DOHH2 (cell line): ENCODE results near the gene PRKCD.

Source experiments
- H3F3A ChIP-seq: fragments of 200-600 bp; sonication (generic), shearing (Covaris generic); 2 replicates; pipeline ENCODE4 v1.6.0; 2016; ENCODE audit warnings: antibody characterized with exemption, mild to moderate bottlenecking; ENCODE audit not compliant: control insufficient read depth, insufficient read depth
- H3K27ac ChIP-seq: fragments of 200-600 bp; sonication (generic); 2 replicates; pipeline ENCODE4 v1.5.1; 2014; ENCODE audit warnings: low read depth, mild to moderate bottlenecking, low read length, moderate library complexity
- H3K27me3 ChIP-seq: fragments of 200-600 bp; sonication (generic); 2 replicates; pipeline ENCODE4 v1.6.1; 2014; ENCODE audit warnings: mild to moderate bottlenecking, low read length, mixed read lengths; ENCODE audit not compliant: control insufficient read depth
- H3K36me3 ChIP-seq: fragments of 200-600 bp; sonication (generic); 2 replicates; pipeline ENCODE4 v1.6.1; 2014; ENCODE audit warnings: mild to moderate bottlenecking, low read length, moderate library complexity, mixed read lengths; ENCODE audit not compliant: control insufficient read depth
- H3K4me1 ChIP-seq: fragments of 200-600 bp; sonication (generic); 2 replicates; pipeline ENCODE4 v1.6.1; 2014; ENCODE audit warnings: mild to moderate bottlenecking, low read length, mixed read lengths; ENCODE audit not compliant: control insufficient read depth
- H3K4me2 ChIP-seq: fragments of 200-600 bp; sonication (generic); 2 replicates; pipeline ENCODE4 v1.6.0; 2014; ENCODE audit warnings: mild to moderate bottlenecking, low read length, moderate library complexity
- H3K4me3 ChIP-seq: fragments of 200-600 bp; sonication (generic); 2 replicates; pipeline ENCODE4 v1.5.1; 2014; ENCODE audit warnings: mild to moderate bottlenecking, low read length, mixed read lengths
- H3K79me2 ChIP-seq: fragments of 200-600 bp; sonication (generic); 2 replicates; pipeline ENCODE4 v1.6.1; 2014; ENCODE audit warnings: mild to moderate bottlenecking, low read length, mixed read lengths; ENCODE audit not compliant: control insufficient read depth
- H3K9me2 ChIP-seq: fragments of 200-600 bp; sonication (generic); replicated peaks from 2 replicates; pipeline ENCODE4 v1.6.1; 2014; ENCODE audit warnings: mild to moderate bottlenecking, low read length, mixed read lengths; ENCODE audit not compliant: control insufficient read depth
- H3K9me3 ChIP-seq: fragments of 200-600 bp; sonication (generic); 2 replicates; pipeline ENCODE4 v1.6.1; 2014; ENCODE audit warnings: antibody characterized with exemption, low read length, mixed read lengths; ENCODE audit not compliant: control insufficient read depth, insufficient read depth
- H4K20me1 ChIP-seq: fragments of 200-600 bp; sonication (generic); 2 replicates; pipeline ENCODE4 v1.6.0; 2014; ENCODE audit warnings: low read depth, mild to moderate bottlenecking, antibody characterized with exemption, low read length, moderate library complexity; ENCODE audit not compliant: control insufficient read depth, insufficient read depth
- EZH2phosphoT487 ChIP-seq: fragments of 200-600 bp; sonication (generic); IDR thresholded peaks from 2 replicates; pipeline ENCODE4 v1.6.1; 2017; ENCODE audit warnings: borderline replicate concordance, mild to moderate bottlenecking, antibody characterized with exemption, low read length, moderate library complexity, mixed read lengths
- TF ChIP-seq, protein P1 (sequence below): fragments of 200-600 bp; sonication (generic); IDR thresholded peaks from one replicate; pipeline ENCODE4 v1.5.1; 2014; ENCODE audit warnings: antibody characterized with exemption, mild to moderate bottlenecking, low read depth, low read length; ENCODE audit not compliant: poor library complexity, severe bottlenecking

The PRKCD gene

DNA sequence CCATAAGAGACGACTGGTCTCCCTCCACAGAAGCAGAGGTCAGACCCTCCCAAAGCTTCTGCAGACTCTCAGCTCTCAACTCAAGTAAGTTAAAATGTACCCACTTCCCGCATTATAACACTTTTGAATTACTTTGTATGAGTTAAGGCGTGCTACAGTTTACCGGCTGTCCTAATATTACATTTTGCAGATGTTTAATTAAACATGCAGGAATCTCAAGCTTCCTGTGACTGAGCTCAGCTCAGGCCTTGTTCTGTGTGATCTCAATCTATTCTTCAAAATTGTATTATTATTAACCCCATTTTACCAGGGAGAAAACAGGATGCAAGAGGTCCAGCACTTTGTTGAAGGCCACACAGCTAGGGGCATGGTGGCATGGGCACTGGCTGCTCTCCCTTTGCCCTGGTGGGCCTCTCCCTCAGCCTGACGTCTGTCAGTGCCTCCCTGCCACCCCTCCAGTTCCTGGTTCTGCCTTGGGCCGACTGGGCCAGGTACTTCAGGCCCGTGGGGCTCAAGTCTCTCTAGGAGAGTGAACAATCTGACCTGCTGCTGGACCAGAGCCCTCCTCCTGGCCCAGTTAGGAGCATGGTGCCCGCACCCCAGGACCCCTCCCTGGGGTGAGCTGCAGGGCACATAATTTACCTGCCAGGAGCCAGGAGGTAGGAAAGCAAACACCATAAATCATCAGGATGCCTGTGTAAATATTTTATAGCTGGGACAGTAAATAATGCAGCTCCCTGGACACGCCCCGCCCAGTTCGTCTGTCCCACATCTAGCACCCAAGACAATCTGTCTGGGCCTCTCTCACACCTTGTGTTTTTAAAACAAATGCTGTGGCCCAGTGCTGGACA, 15.9 kb upstream of the PRKCD start:
- no peaks in the 10 kb centered on the region for H3F3A ChIP-seq
- TF ChIP-seq, protein P1, sequence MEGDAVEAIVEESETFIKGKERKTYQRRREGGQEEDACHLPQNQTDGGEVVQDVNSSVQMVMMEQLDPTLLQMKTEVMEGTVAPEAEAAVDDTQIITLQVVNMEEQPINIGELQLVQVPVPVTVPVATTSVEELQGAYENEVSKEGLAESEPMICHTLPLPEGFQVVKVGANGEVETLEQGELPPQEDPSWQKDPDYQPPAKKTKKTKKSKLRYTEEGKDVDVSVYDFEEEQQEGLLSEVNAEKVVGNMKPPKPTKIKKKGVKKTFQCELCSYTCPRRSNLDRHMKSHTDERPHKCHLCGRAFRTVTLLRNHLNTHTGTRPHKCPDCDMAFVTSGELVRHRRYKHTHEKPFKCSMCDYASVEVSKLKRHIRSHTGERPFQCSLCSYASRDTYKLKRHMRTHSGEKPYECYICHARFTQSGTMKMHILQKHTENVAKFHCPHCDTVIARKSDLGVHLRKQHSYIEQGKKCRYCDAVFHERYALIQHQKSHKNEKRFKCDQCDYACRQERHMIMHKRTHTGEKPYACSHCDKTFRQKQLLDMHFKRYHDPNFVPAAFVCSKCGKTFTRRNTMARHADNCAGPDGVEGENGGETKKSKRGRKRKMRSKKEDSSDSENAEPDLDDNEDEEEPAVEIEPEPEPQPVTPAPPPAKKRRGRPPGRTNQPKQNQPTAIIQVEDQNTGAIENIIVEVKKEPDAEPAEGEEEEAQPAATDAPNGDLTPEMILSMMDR = no peak
- no peak for TF ChIP-seq EZH2phosphoT487
- H3K9me2 ChIP-seq = no peaks in the 10 kb centered on the region
- no peaks in the 10 kb centered on the region for H3K9me3 ChIP-seq
- no peaks in the 10 kb centered on the region for H3K36me3 ChIP-seq
- no peaks in the 10 kb centered on the region for H3K27me3 ChIP-seq
- no peaks in the 10 kb centered on the region for H3K79me2 ChIP-seq
- no peak overlapping the region for H3K4me2 ChIP-seq
- H4K20me1 ChIP-seq = no peaks in the 10 kb centered on the region
- peaks cover 15% of the 10 kb centered on the region for H3K4me1 ChIP-seq
- H3K4me3 ChIP-seq = no peak overlapping the region
- H3K27ac ChIP-seq = no peak overlapping the region

DNA sequence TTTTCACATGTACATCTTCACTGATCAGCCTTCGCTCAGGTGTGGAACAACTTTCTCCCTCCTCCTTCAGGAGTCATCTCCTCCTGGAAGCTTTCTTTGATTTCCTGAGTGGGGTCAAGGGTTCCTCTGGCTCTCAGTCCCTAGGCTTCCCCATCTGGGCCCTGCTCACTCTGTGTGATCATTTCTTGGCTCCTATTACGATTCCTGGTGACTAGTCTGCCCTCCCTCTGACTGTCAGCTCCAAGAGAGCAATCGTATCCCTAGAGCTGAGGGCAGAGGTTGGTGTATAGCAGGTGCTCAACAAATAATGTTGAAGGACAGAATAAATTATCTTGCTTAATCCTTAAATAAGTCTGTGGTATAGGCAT, 15.3 kb upstream of the PRKCD start:
- no peaks in the 10 kb centered on the region for H3K79me2 ChIP-seq
- no peaks in the 10 kb centered on the region for H3K27me3 ChIP-seq
- H3F3A ChIP-seq = no peaks in the 10 kb centered on the region
- no peak overlapping the region for H3K4me2 ChIP-seq
- H3K4me3 ChIP-seq = no peak overlapping the region
- peaks cover 8% of the 10 kb centered on the region for H3K4me1 ChIP-seq
- no peaks in the 10 kb centered on the region for H3K9me2 ChIP-seq
- H3K9me3 ChIP-seq = no peaks in the 10 kb centered on the region
- TF ChIP-seq, protein P1 = no peak
- TF ChIP-seq EZH2phosphoT487 = no peak
- H3K27ac ChIP-seq = no peak overlapping the region
- H3K36me3 ChIP-seq = no peaks in the 10 kb centered on the region
- H4K20me1 ChIP-seq = no peaks in the 10 kb centered on the region

DNA sequence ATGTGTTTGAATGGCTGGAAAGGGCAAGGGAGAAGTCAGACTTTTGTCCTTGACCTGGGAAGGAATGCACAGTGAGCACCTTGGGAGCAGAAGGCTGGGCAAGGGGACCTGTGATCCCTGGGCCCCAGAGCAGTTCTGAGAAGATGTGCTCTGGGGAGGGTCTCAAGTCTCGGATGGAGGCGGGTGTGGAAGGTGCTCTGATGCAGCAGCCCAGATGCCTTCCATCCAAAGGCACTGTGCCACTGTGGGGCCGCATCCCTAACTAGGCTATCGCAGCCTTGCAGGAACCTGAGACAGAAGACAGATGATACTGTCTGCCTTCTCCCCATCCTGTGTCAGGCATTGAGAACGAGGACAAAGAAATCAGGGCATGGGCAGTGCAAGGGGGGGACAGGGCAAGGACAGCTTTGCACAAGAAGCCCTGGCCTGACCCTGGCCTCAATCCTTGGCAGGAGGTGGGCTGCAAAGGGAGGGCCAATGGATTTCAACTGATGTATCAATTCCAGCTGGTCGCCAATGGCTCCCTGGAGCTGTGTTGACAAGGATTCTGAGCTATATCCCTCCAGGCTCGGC, 14.6 kb upstream of the PRKCD start:
- no peaks in the 10 kb centered on the region for H3K9me2 ChIP-seq
- H4K20me1 ChIP-seq = no peaks in the 10 kb centered on the region
- no peaks in the 10 kb centered on the region for H3K36me3 ChIP-seq
- H3K4me1 ChIP-seq = peaks cover 1% of the 10 kb centered on the region
- no peak overlapping the region for H3K27ac ChIP-seq
- H3K27me3 ChIP-seq = no peaks in the 10 kb centered on the region
- H3K4me3 ChIP-seq = no peak overlapping the region
- H3K4me2 ChIP-seq = no peak overlapping the region
- H3K79me2 ChIP-seq = no peaks in the 10 kb centered on the region
- no peaks in the 10 kb centered on the region for H3K9me3 ChIP-seq
- no peak for TF ChIP-seq EZH2phosphoT487
- TF ChIP-seq, protein P1 = no peak
- H3F3A ChIP-seq = no peaks in the 10 kb centered on the region
